ENCODE results near the gene KLHL29. TPM values are rescaled to one million over a fixed set of nuclear protein-coding genes. Genes with fewer than 3 reads are reported as not detected.

Gene KLHL29
- total RNA-seq, 1 donor from 2014 or later: 8.0 TPM

DNA sequence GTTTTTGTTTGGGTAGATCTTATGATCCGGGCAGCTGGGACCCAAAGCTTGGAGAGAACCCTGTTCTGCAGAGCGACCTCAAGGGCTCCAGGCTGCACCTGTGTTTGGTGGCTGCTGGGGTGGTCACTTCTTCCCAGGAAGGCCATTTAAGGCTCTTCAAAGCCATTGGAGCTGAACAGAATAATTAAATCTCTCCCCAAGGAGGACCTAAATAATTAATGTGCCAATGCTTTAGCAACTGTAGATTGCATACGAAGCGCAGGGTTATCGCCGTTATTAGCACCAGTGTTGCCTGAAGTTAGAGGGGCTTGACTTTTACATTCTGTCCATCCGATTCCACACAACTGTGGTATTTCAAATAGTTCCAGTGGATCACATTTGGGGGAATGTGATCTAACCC, 290.5 kb downstream of the KLHL29 start:
- peaks cover 3% of the 10 kb centered on the region for H3K36me3 Mint-ChIP-seq (ENCODE audit: low read depth)
- peaks cover 3% of the 10 kb centered on the region for H3K9me3 Mint-ChIP-seq (ENCODE audit: low read depth)
- H3K4me1 Mint-ChIP-seq (ENCODE audit: low read depth): no peaks in the 10 kb centered on the region
- no peak for DNase-seq (ENCODE audit: low spot score)
- TF ChIP-seq, protein P1, sequence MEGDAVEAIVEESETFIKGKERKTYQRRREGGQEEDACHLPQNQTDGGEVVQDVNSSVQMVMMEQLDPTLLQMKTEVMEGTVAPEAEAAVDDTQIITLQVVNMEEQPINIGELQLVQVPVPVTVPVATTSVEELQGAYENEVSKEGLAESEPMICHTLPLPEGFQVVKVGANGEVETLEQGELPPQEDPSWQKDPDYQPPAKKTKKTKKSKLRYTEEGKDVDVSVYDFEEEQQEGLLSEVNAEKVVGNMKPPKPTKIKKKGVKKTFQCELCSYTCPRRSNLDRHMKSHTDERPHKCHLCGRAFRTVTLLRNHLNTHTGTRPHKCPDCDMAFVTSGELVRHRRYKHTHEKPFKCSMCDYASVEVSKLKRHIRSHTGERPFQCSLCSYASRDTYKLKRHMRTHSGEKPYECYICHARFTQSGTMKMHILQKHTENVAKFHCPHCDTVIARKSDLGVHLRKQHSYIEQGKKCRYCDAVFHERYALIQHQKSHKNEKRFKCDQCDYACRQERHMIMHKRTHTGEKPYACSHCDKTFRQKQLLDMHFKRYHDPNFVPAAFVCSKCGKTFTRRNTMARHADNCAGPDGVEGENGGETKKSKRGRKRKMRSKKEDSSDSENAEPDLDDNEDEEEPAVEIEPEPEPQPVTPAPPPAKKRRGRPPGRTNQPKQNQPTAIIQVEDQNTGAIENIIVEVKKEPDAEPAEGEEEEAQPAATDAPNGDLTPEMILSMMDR (IDR thresholded peaks at IDR 0.05): no peak
- no peak overlapping the region for H3K4me3 Mint-ChIP-seq (ENCODE audit: unreplicated experiment)
- H3K27me3 Mint-ChIP-seq (ENCODE audit: low read depth): no peaks in the 10 kb centered on the region
- no peak overlapping the region for H3K27ac Mint-ChIP-seq (ENCODE audit: unreplicated experiment)

DNA sequence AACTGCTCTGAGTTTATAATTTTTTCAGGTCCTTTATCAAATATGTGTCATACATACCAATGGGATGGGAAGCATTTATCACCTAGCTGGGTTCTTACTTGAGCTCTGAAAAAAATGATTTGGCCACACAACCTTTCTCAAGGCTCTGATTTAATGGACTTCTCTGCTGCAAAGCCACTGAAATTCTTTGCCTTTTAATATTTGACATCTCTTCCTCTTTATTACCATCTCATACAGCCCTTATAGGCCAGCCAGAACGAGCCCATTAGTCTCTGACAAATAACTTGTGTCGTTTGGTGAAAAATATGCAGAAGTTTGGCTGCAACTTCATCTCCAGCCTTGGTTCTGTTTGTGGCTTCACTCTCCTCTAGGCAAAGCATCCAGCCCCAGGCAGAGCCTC, 292.9 kb downstream of the KLHL29 start:
- Mint-ChIP-seq H3K4me1 (ENCODE audit: low read depth) (no peaks in the 10 kb centered on the region), H3K4me3 (ENCODE audit: unreplicated experiment) (no peak overlapping the region), H3K27ac (ENCODE audit: unreplicated experiment) (no peak overlapping the region), H3K36me3 (ENCODE audit: low read depth) (peaks cover 3% of the 10 kb centered on the region), H3K27me3 (ENCODE audit: low read depth) (no peaks in the 10 kb centered on the region), H3K9me3 (ENCODE audit: low read depth) (peaks cover 3% of the 10 kb centered on the region)
- TF ChIP-seq, protein P1 (IDR thresholded peaks at IDR 0.05): no peak
- no peak for DNase-seq (ENCODE audit: low spot score)

DNA sequence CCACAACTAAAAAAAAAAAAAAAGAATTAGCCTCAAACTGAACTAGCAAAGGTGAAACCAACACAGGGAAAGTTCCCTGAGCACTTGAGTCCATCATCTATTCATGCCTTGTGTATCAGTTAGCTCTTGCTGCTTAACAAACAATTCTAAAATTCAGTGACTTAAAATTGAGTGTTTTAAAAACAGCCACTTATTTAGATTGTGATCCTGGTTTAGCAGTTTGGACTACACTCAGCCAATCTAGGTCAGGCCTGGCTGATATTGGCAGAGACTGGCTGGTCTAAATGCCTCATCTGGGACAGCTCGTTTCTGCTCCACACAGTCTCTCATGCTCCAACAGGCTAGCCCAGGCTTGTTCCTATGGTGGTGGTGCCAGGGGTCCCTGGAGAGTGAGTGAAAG, 294.1 kb downstream of the KLHL29 start:
- DNase-seq (ENCODE audit: low spot score): no peak
- TF ChIP-seq, protein P1 (IDR thresholded peaks at IDR 0.05): no peak
- Mint-ChIP-seq H3K4me3 (ENCODE audit: unreplicated experiment) (no peak overlapping the region), H3K9me3 (ENCODE audit: low read depth) (peaks cover 3% of the 10 kb centered on the region), H3K36me3 (ENCODE audit: low read depth) (peaks cover 3% of the 10 kb centered on the region), H3K27ac (ENCODE audit: unreplicated experiment) (no peak overlapping the region), H3K4me1 (ENCODE audit: low read depth) (no peaks in the 10 kb centered on the region), H3K27me3 (ENCODE audit: low read depth) (no peaks in the 10 kb centered on the region)

DNA sequence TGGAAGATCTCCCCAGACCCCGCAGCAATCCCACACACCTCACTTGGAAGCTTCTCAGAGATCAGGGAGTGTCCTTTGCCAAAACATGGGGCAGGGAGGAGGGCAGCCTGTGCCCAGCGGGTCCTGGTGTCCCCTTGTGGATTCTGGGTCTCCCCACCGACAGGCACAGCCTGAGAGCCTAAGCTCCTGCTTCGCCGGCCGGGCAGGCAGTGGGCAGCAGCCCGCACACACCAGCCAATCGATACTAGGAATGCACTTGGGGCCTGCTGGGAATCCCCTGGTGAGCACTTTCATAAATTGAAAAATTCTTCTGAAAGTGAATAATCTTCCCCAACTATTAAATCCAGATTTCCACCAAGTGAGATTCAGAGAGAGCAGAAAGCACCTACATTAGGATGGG, 296.0 kb downstream of the KLHL29 start:
- H3K27me3 Mint-ChIP-seq (ENCODE audit: low read depth): no peaks in the 10 kb centered on the region
- H3K36me3 Mint-ChIP-seq (ENCODE audit: low read depth): peaks cover 3% of the 10 kb centered on the region
- H3K9me3 Mint-ChIP-seq (ENCODE audit: low read depth): peaks cover 3% of the 10 kb centered on the region
- no peaks in the 10 kb centered on the region for H3K4me1 Mint-ChIP-seq (ENCODE audit: low read depth)
- no peak for DNase-seq (ENCODE audit: low spot score)
- TF ChIP-seq, protein P1 (IDR thresholded peaks at IDR 0.05): no peak
- H3K4me3 Mint-ChIP-seq (ENCODE audit: unreplicated experiment): no peak overlapping the region
- H3K27ac Mint-ChIP-seq (ENCODE audit: unreplicated experiment): no peak overlapping the region

DNA sequence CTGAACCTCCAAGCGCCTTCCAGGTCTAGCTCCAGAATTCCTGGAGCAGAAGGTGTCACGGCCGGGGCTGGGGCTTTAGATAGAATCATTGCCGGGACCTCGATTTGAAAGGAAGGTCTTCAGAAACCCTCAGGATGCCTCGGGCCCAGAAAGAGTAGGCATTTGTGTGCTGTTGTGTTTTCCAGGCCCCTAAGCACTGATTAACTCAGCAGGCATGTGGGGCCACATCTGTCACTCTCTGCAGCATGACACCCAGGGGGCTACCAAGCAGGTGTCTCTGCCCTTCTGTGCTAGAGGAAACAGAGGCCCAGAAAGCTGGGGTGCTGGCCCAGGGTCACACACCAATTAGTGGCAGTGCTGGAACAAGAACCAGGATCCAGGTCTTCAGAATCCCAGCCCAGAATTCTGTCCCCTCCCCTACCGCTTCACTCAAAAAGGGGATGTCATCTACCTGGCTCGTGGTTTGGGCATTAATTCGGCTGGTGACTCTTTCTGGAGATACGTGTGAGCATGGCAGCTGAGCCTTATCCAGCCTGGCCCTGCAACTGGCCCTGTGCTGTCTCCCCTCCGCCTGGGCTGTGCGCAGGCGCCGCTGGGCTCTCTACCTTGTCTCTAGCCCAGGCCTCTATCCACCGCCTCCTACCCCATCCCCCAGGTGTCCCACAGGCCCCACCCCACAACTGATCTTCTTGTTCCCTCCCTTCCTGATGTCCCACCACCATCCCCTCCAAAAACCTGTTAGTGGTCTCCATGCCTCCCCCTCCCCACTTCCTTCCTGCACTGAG, 296.6 kb downstream of the KLHL29 start:
- no peak overlapping the region for H3K27ac Mint-ChIP-seq (ENCODE audit: unreplicated experiment)
- H3K4me3 Mint-ChIP-seq (ENCODE audit: unreplicated experiment): no peak overlapping the region
- peaks cover 5% of the 10 kb centered on the region for H3K36me3 Mint-ChIP-seq (ENCODE audit: low read depth)
- peaks cover 3% of the 10 kb centered on the region for H3K9me3 Mint-ChIP-seq (ENCODE audit: low read depth)
- no peaks in the 10 kb centered on the region for H3K4me1 Mint-ChIP-seq (ENCODE audit: low read depth)
- H3K27me3 Mint-ChIP-seq (ENCODE audit: low read depth): no peaks in the 10 kb centered on the region
- TF ChIP-seq, protein P1 (IDR thresholded peaks at IDR 0.05): no peak
- DNase-seq (ENCODE audit: low spot score): no peak

All from chondrocyte (in vitro differentiated cells).